HEK293T (cell line): ENCODE data around the gene PYGB.

Source experiments
- CTCF ChIA-PET: fragments of 350-600 bp; formaldehyde crosslinking; extraction: SDS; loops from one replicate; lab custom pipeline; 2021; ENCODE audit warnings: antibody characterized with exemption, inconsistent platforms; lab: Yijun Ruan, JAX
- POLR2A ChIA-PET: fragments of 350-600 bp; formaldehyde crosslinking; extraction: SDS; loops from one replicate; lab custom pipeline; 2020; ENCODE audit warnings: antibody characterized with exemption, inconsistent platforms; lab: Yijun Ruan, JAX
- DNase-seq: peaks from one replicate; pipeline ENCODE4 v3.0.0; 2012; ENCODE audit warnings: mixed read lengths; ENCODE audit errors: extremely low spot score
- ARNT ChIP-seq: fragments of 450-650 bp; IDR thresholded peaks from 2 replicates; pipeline ENCODE4 v1.6.1; 2017; ENCODE audit warnings: mild to moderate bottlenecking
- BHLHE40 ChIP-seq: fragments of 450-650 bp; IDR thresholded peaks from 2 replicates; pipeline ENCODE4 v1.6.1; 2016; ENCODE audit warnings: mild to moderate bottlenecking, moderate library complexity, borderline replicate concordance
- CTBP1 ChIP-seq: fragments of 450-650 bp; IDR thresholded peaks from 2 replicates; pipeline ENCODE4 v1.6.1; 2016; ENCODE audit warnings: borderline replicate concordance
- ELF4 ChIP-seq: fragments of 450-650 bp; IDR thresholded peaks from 2 replicates; pipeline ENCODE4 v1.6.1; 2017; ENCODE audit warnings: antibody characterized with exemption
- FOXA1 ChIP-seq: fragments of 450-650 bp; IDR thresholded peaks from 2 replicates; pipeline ENCODE4 v1.6.1; 2016; ENCODE audit warnings: mild to moderate bottlenecking
- FOXK2 ChIP-seq: fragments of 450-650 bp; IDR thresholded peaks from 2 replicates; pipeline ENCODE4 v1.6.1; 2016; ENCODE audit warnings: mild to moderate bottlenecking
- FOXM1 ChIP-seq: fragments of 450-650 bp; IDR thresholded peaks from 2 replicates; pipeline ENCODE4 v1.6.1; 2017; ENCODE audit warnings: mild to moderate bottlenecking, borderline replicate concordance
- HDGF ChIP-seq: fragments of 450-650 bp; IDR thresholded peaks from 2 replicates; pipeline ENCODE4 v1.6.1; 2017; ENCODE audit warnings: antibody characterized with exemption, borderline replicate concordance
- L3MBTL2 ChIP-seq: fragments of 450-650 bp; conservative IDR thresholded peaks from 2 replicates; pipeline ENCODE4 v1.6.1; 2016; ENCODE audit warnings: mild to moderate bottlenecking
- LEF1 ChIP-seq: fragments of 450-650 bp; IDR thresholded peaks from 2 replicates; pipeline ENCODE4 v1.6.1; 2017; ENCODE audit warnings: mild to moderate bottlenecking, borderline replicate concordance
- NFRKB ChIP-seq: fragments of 450-650 bp; IDR thresholded peaks from 2 replicates; pipeline ENCODE4 v1.6.1; 2016; ENCODE audit warnings: mild to moderate bottlenecking, moderate library complexity
- SP1 ChIP-seq: fragments of 450-650 bp; IDR thresholded peaks from 2 replicates; pipeline ENCODE4 v1.6.1; 2017
- SUZ12 ChIP-seq: fragments of 450-650 bp; IDR thresholded peaks from 2 replicates; pipeline ENCODE4 v1.6.1; 2016; ENCODE audit warnings: mild to moderate bottlenecking
- TARDBP ChIP-seq: fragments of 450-650 bp; IDR thresholded peaks from 2 replicates; pipeline ENCODE4 v1.6.1; 2016
- ZNF384 ChIP-seq: fragments of 450-650 bp; IDR thresholded peaks from 2 replicates; pipeline ENCODE4 v1.6.1; 2016
- TF ChIP-seq, protein P1 (sequence below): fragments of 450-650 bp; IDR thresholded peaks from 2 replicates; pipeline ENCODE4 v1.6.1; 2016

The PYGB gene

DNA sequence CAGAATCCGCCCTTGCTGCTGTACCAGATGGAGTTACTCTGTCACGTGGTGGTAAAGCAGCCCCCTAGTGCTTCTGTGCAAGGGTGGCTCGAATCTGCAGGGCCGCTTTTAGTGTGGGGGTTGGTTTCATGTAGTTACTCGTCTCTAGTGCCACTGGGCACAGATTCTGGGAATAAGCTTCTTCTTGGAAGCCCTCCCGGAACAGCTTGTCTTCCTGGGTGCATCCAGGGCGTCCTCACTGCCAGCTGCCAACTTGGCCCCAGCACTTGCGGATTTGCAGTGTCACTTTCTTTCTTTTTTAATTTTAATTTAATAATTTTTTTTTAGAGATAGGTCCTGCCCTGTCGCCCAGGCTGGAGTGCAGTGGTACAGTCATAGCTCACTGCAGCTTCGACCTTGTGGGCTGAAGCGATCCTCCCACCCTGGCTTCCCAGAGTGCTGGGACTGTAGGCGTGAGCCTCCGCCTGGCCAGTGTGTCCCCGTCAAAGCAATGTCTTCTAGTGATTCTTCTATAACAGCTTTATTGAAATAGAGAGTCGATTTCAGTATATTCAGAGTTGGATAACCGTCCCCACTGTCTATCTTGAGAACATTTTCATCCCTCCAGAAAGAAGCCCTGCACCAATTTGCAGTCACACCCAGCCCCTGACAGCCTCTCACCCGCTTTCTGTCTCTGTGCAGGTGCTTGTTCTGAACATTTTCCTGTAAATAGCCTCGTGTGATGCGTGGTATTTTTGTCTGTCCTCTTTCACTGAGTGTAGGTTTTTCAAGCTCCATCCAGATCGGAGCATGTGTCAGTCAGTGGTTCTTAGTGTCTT is 25.9 kb downstream of the PYGB start:
- ChIA-PET CTCF (no interaction called here), POLR2A (no interaction called here)
- DNase-seq = no peak
- no peak for TF ChIP-seq LEF1
- no peak for TF ChIP-seq SP1
- no peak for TF ChIP-seq NFRKB
- no peak for TF ChIP-seq FOXA1
- TF ChIP-seq, protein P1, sequence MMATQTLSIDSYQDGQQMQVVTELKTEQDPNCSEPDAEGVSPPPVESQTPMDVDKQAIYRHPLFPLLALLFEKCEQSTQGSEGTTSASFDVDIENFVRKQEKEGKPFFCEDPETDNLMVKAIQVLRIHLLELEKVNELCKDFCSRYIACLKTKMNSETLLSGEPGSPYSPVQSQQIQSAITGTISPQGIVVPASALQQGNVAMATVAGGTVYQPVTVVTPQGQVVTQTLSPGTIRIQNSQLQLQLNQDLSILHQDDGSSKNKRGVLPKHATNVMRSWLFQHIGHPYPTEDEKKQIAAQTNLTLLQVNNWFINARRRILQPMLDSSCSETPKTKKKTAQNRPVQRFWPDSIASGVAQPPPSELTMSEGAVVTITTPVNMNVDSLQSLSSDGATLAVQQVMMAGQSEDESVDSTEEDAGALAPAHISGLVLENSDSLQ = no peak
- TF ChIP-seq L3MBTL2 = no peak
- no peak for TF ChIP-seq FOXK2
- TF ChIP-seq HDGF = no peak
- TF ChIP-seq BHLHE40 = no peak
- no peak for TF ChIP-seq FOXM1
- no peak for TF ChIP-seq ARNT
- no peak for TF ChIP-seq TARDBP
- TF ChIP-seq ZNF384 = no peak
- no peak for TF ChIP-seq ELF4
- TF ChIP-seq SUZ12 = no peak
- TF ChIP-seq CTBP1 = no peak

DNA sequence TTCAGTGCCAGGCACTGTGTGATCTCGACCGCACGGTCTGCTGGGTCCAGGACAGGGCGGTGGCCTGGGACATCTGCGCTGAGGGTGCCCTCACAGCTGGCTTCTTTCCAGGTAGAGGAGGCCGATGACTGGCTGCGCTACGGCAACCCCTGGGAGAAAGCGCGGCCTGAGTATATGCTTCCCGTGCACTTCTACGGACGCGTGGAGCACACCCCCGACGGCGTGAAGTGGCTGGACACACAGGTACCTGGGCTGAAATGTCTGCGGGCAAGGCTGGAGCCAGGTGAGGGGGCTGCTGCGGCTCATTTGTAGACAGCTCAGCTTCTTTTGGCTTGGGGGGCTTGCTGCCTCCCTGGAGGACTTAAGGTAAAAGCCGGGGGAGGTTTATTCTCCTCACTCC is 26.6 kb downstream of the PYGB start:
- ChIA-PET POLR2A (no interaction called here), CTCF (no interaction called here)
- DNase-seq = no peak
- TF ChIP-seq FOXK2 (no peak), BHLHE40 (no peak), LEF1 (no peak), NFRKB (no peak), L3MBTL2 (no peak), ELF4 (no peak), TARDBP (no peak), FOXM1 (no peak), ARNT (no peak), ZNF384 (no peak), HDGF (no peak), FOXA1 (no peak), SP1 (no peak), SUZ12 (no peak), CTBP1 (no peak)

DNA sequence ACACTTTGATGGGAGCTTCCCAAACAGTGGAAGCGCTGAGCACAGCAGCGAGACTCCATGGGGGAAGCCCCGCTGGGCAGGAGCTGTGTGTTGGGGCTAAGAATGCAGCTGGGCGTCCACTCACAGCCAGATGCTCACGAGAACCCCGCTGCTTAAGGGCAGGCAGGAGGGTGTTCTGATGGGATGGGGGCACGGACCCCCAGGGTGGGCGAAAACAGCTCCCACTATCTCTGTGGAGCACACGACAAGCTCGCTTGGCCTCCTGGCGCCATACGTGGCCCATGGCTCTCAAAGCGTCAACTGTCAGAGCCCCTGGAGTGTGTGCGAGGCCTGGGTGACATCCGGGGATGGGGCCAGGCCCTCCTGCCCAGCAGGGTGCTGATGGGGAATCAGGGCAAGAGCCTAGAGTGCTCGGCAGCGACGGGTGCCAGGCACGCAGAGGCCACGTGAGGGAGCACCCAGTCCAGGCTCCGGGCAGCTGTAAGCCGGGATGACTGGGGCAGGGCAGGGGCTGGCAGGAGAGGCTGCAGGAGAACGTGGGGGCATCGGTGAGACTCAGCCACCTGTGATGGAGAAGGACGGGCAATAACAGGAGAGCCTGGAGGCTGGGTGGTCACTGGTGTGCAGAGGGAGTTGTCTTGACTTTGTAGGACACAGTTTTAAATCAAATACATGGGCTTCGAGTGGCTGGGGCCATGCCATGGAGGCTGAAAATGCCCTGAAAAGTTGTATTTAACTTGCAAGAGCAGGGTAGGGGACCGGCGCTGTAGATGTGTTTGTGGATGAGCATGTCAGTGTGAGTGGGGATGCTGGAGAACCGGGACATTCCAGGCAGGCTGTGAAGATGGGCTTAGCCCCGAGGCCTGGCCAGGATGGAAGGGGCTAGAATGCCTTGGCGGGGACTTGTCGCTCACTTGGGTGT is 27.3 kb downstream of the PYGB start:
- DNase-seq = no peak
- no peak for TF ChIP-seq SP1
- no peak for TF ChIP-seq L3MBTL2
- no peak for TF ChIP-seq FOXK2
- no peak for TF ChIP-seq TARDBP
- no peak for TF ChIP-seq NFRKB
- no peak for TF ChIP-seq ZNF384
- TF ChIP-seq LEF1 = no peak
- no peak for TF ChIP-seq ARNT
- TF ChIP-seq FOXM1 = no peak
- TF ChIP-seq, protein P1 = no peak
- no peak for TF ChIP-seq ELF4
- TF ChIP-seq HDGF = no peak
- no peak for TF ChIP-seq SUZ12
- POLR2A ChIA-PET = no interaction called here
- CTCF ChIA-PET = no interaction called here

DNA sequence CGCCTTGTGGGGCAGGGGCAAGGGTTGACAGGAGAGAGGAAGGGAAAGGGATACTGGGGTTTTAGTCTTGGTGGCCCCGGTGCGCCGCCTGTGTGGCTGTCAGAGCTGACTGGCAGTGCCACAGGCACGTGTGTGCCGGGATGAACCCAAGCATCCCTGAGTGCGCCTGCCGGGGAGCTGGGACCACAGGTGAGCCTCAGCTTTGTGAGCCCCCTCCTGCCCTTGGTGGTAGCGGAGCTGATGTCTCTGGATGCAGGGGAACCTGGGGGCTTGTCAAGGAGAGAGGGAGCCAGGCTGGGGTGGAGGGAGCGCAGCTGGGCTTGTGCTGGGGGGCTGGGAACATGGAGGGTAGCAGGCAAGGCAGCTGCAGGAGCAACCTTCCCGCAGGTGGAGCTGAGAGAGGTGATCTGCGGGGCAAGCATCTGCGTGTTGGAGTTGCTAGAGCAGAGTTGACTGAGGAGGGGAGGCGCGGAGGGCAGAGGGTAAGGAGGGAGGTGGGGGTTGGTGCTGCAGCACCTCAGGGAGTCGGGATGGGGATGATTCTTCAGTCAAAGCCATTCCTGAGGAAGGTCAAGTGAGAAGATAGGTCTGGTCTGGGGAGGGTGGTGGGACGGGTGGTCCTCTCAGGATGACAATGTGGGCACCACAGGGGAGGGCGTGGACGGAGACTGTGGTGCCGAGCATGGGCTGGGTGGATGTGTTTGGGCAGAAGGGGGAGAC is 28.1 kb downstream of the PYGB start:
- DNase-seq = no peak
- ChIA-PET CTCF (no interaction called here), POLR2A (no interaction called here)
- TF ChIP-seq CTBP1 = no peak

DNA sequence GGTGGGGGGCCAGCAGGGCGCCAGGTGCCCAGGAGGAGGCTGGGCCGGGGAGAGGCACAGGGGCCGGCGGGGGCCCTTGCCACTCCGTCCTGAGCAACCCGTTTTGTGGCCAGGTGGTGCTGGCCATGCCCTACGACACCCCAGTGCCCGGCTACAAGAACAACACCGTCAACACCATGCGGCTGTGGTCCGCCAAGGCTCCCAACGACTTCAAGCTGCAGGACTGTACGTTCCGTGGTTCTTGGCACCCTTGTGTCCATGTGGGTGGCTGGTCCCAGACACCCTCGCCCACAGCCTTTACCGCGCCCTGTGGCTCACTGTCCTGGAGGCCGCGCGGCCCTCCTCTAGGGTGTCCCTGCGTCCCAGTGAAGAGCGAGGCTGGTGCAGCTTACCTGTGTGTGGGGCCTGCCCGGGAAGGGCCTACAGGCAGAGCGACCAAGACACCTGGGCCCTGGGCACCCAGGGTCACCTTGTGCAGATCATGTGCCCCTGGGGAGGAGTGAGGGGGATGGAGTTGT is 28.7 kb downstream of the PYGB start:
- DNase-seq = no peak
- TF ChIP-seq BHLHE40 (no peak), L3MBTL2 (no peak), FOXK2 (no peak), TARDBP (no peak), SUZ12 (no peak), FOXA1 (no peak), ELF4 (no peak), LEF1 (no peak), ARNT (no peak), HDGF (no peak), ZNF384 (no peak), FOXM1 (no peak)
- ChIA-PET CTCF (no interaction called here), POLR2A (no interaction called here)
